ENCODE data around the gene CDKAL1. TPM values are rescaled to one million over a fixed set of nuclear protein-coding genes. Genes with fewer than 3 reads are reported as not detected.
"Not testable (repeated sequence)": the region's sequence is repeated elsewhere in the genome, so short reads cannot be mapped to it uniquely, and the experiment has no call there.

The CDKAL1 gene
- total RNA-seq, 2 donors from 2014 or later = 12.1 to 19.0 TPM

GRCh38 chr6:20605061-20605460 lies 70.8 kb downstream of the CDKAL1 start:
- WGBS = 64% methylated on average over 1 of the region's 1 CpG

GRCh38 chr6:20605581-20605980 lies 71.3 kb downstream of the CDKAL1 start:
- Histone ChIP-seq H3K27ac (no peak overlapping the region), H3K4me3 (no peak overlapping the region), H3K4me1 (replicated peaks) (no peaks in the 10 kb centered on the region), H3K27me3 (replicated peaks; ENCODE audit: insufficient read depth) (no peaks in the 10 kb centered on the region), H3K36me3 (no peaks in the 10 kb centered on the region), H3K9me3 (no peaks in the 10 kb centered on the region)
- 90% methylated on average over 3 of the region's 3 CpGs for WGBS
- intact Hi-C loops (cut with DNase I) = no loop called here
- TF ChIP-seq POLR2A (IDR thresholded peaks at IDR 0.05) (no peak), POLR2AphosphoS5 (IDR thresholded peaks at IDR 0.05) (no peak), CTCF (IDR thresholded peaks at IDR 0.05) (no peak)
- DNase-seq (ENCODE audit: low spot score) = no peak

More at GRCh38 chr6:20605061-20605460, 70.8 kb downstream of the CDKAL1 start:
- no peak for TF ChIP-seq CTCF (IDR thresholded peaks at IDR 0.05)
- no peak for TF ChIP-seq POLR2AphosphoS5 (IDR thresholded peaks at IDR 0.05)
- TF ChIP-seq POLR2A (IDR thresholded peaks at IDR 0.05) = no peak
- H3K27me3 ChIP-seq (replicated peaks; ENCODE audit: insufficient read depth) = no peaks in the 10 kb centered on the region
- intact Hi-C loops (cut with DNase I) = no loop called here
- H3K4me3 ChIP-seq = no peak overlapping the region
- no peak for DNase-seq (ENCODE audit: low spot score)
- no peaks in the 10 kb centered on the region for H3K4me1 ChIP-seq (replicated peaks)
- no peak overlapping the region for H3K27ac ChIP-seq
- no peaks in the 10 kb centered on the region for H3K9me3 ChIP-seq
- H3K36me3 ChIP-seq = no peaks in the 10 kb centered on the region

- H3K9me3 ChIP-seq = no peaks in the 10 kb centered on the region
- H3K4me1 ChIP-seq (replicated peaks) = no peaks in the 10 kb centered on the region
- no peak for TF ChIP-seq CTCF (IDR thresholded peaks at IDR 0.05)
- TF ChIP-seq POLR2A (IDR thresholded peaks at IDR 0.05) = no peak
- no peak for TF ChIP-seq POLR2AphosphoS5 (IDR thresholded peaks at IDR 0.05)
- H3K27me3 ChIP-seq (replicated peaks; ENCODE audit: insufficient read depth) = no peaks in the 10 kb centered on the region
- H3K4me3 ChIP-seq = no peak overlapping the region
- H3K36me3 ChIP-seq = no peaks in the 10 kb centered on the region
- H3K27ac ChIP-seq = no peak overlapping the region
- WGBS = 97% methylated on average over 1 of the region's 1 CpG
- DNase-seq (ENCODE audit: low spot score) = no peak
- intact Hi-C loops (cut with DNase I) = no loop called here
These were observed 72.6 kb downstream of the CDKAL1 start for GRCh38 chr6:20606831-20607230.

DNA sequence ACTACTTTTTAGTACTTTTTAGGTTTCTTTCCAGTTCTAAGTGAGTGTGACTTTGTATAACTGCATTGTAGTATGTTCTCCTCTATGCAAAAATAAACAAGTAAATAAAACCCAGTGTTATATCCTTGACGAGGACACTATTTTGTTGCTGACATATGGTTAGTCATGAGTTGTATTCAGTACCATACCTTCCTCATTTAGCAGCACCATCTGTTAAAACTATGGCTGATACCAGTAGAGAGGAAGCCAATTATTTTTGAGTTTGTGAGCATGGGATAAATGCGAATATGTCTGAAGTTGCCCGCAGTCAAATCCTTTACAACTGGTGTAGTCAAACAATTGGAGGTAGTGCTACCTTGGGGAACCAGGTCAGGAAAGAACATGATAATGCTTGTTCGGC lies 74.1 kb downstream of the CDKAL1 start:
- DNase-seq (ENCODE audit: low spot score) = no peak
- no peaks in the 10 kb centered on the region for H3K27me3 ChIP-seq (replicated peaks; ENCODE audit: insufficient read depth)
- no peak overlapping the region for H3K27ac ChIP-seq
- H3K36me3 ChIP-seq = no peaks in the 10 kb centered on the region
- WGBS = 93% methylated on average over 4 of the region's 4 CpGs
- TF ChIP-seq POLR2AphosphoS5 (IDR thresholded peaks at IDR 0.05) (no peak), POLR2A (IDR thresholded peaks at IDR 0.05) (no peak), CTCF (IDR thresholded peaks at IDR 0.05) (no peak)
- H3K4me1 ChIP-seq (replicated peaks) = no peaks in the 10 kb centered on the region
- no peak overlapping the region for H3K4me3 ChIP-seq
- intact Hi-C loops (cut with DNase I) = no loop called here
- H3K9me3 ChIP-seq = no peaks in the 10 kb centered on the region

- Histone ChIP-seq H3K36me3 (no peaks in the 10 kb centered on the region), H3K9me3 (no peaks in the 10 kb centered on the region), H3K27ac (no peak overlapping the region), H3K4me3 (no peak overlapping the region), H3K27me3 (replicated peaks; ENCODE audit: insufficient read depth) (no peaks in the 10 kb centered on the region), H3K4me1 (replicated peaks) (no peaks in the 10 kb centered on the region)
- DNase-seq (ENCODE audit: low spot score) = no peak
- no peak for TF ChIP-seq CTCF (IDR thresholded peaks at IDR 0.05)
- no peak for TF ChIP-seq POLR2A (IDR thresholded peaks at IDR 0.05)
- TF ChIP-seq POLR2AphosphoS5 (IDR thresholded peaks at IDR 0.05) = no peak
- intact Hi-C loops (cut with DNase I) = no loop called here
- 94% methylated on average over 2 of the region's 2 CpGs for WGBS
These were observed 74.6 kb downstream of the CDKAL1 start for GRCh38 chr6:20608905-20609304.

DNA sequence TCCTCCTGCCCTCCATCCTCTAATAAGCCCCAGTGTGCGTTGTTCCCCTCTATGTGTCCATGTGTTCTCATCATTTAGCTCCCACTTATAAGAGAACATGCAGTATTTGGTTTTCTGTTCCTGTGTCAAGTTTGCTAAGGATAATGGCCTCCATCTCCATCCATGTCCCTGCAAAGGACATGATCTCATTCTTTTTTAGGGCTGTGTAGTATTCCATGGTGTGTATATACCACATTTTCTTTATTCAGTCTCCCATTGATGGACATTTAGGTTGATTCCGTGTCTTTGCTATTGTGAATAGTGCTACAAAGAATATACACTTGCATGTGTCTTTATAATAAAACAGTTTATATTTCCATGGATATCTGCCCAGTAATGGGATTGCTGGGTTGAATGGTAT lies 75.7 kb downstream of the CDKAL1 start:
- H3K27me3 ChIP-seq (replicated peaks; ENCODE audit: insufficient read depth); H3K9me3 ChIP-seq; intact Hi-C loops (cut with DNase I); DNase-seq (ENCODE audit: low spot score); H3K4me3 ChIP-seq; H3K36me3 ChIP-seq; H3K27ac ChIP-seq; H3K4me1 ChIP-seq (replicated peaks): not testable (repeated sequence)
- 98% methylated on average over 2 of the region's 2 CpGs for WGBS

All from prostate gland (tissue), 2 donors.